PC-9 (cell line): ENCODE measurements around the gene TEPSIN. TPM values are rescaled to one million over a fixed set of nuclear protein-coding genes. Genes with fewer than 3 reads are reported as not detected.
"Not testable (repeated sequence)": the region's sequence is repeated elsewhere in the genome, so short reads cannot be mapped to it uniquely, and the experiment has no call there.

Experiments
- BruUV-seq: library from RNA; stranded (reverse); fragments of 400-500 nt; replicated peaks from 2 replicates; lab custom pipeline; 2021; lab: Mats Ljungman, UMichigan
- CTCF ChIA-PET: fragments of 300-600 bp; sonication (Branson Sonifier 250); formaldehyde crosslinking; loops from one replicate; lab custom pipeline; 2022; ENCODE audit warnings: antibody characterized with exemption; lab: Charles Lee
- POLR2A ChIA-PET: fragments of 300-600 bp; sonication (Branson Sonifier 250); formaldehyde crosslinking; loops from one replicate; lab custom pipeline; 2022; ENCODE audit warnings: antibody characterized with exemption; ENCODE audit not compliant: unreplicated experiment; lab: Charles Lee
- DNase-seq, 2 experiments: peaks; one replicate each; pipeline versions ENCODE4 v3.0.0 to v3.0.0-alpha.2; 2015 to 2022; ENCODE audit warnings: mixed read lengths in 1 of 2
- H2AFZ ChIP-seq: fragments of 200-600 bp; sonication (generic); 2 replicates; pipeline ENCODE4 v1.8.1; 2017; ENCODE audit warnings: antibody characterized with exemption
- H3F3A ChIP-seq: fragments of 200-600 bp; sonication (generic); 2 replicates; pipeline ENCODE4 v1.8.1; 2017; ENCODE audit warnings: antibody characterized with exemption, mild to moderate bottlenecking, low read depth; ENCODE audit not compliant: insufficient read depth
- H3K27ac ChIP-seq: fragments of 200-600 bp; sonication (generic); 2 replicates; pipeline ENCODE4 v1.6.1; 2016; ENCODE audit warnings: mixed run types
- H3K27me3 ChIP-seq: fragments of 200-600 bp; sonication (generic); 2 replicates; pipeline ENCODE4 v1.6.1; 2016; ENCODE audit warnings: low read depth, mixed run types; ENCODE audit not compliant: insufficient read depth
- H3K36me3 ChIP-seq: fragments of 200-600 bp; sonication (generic); 2 replicates; pipeline ENCODE4 v1.6.1; 2016; ENCODE audit warnings: low read depth, mixed run types
- H3K4me1 ChIP-seq: fragments of 200-600 bp; sonication (generic); replicated peaks from 2 replicates; pipeline ENCODE4 v1.6.1; 2016; ENCODE audit warnings: mixed run types; ENCODE audit not compliant: insufficient read depth
- H3K4me2 ChIP-seq: fragments of 200-600 bp; sonication (generic); 2 replicates; pipeline ENCODE4 v1.6.1; 2017; ENCODE audit warnings: mixed run types
- H3K4me3 ChIP-seq: fragments of 200-600 bp; sonication (generic); 2 replicates; pipeline ENCODE4 v1.6.1; 2016; ENCODE audit warnings: mixed run types
- H3K79me2 ChIP-seq: fragments of 200-600 bp; sonication (generic); 2 replicates; pipeline ENCODE4 v1.6.1; 2017; ENCODE audit warnings: low read depth, mixed run types
- H3K9me2 ChIP-seq: fragments of 200-600 bp; sonication (generic); 2 replicates; pipeline ENCODE4 v1.8.1; 2017; ENCODE audit warnings: mild to moderate bottlenecking; ENCODE audit not compliant: insufficient read depth
- H3K9me3 ChIP-seq: fragments of 200-600 bp; sonication (generic); 2 replicates; pipeline ENCODE4 v1.8.1; 2016; ENCODE audit warnings: low read depth; ENCODE audit not compliant: insufficient read depth
- H4K20me1 ChIP-seq: fragments of 200-600 bp; sonication (generic); 2 replicates; pipeline ENCODE4 v1.8.1; 2017; ENCODE audit not compliant: insufficient read depth
- EZH2 ChIP-seq: fragments of 200-600 bp; sonication (generic); IDR thresholded peaks from 2 replicates; pipeline ENCODE4 v1.8.0; 2017; ENCODE audit warnings: antibody characterized with exemption, low read depth
- intact Hi-C: fragments of 100-400 bp; cut with micrococcal nuclease; formaldehyde crosslinking; loops from one replicate; pipeline ENCODE4 v1.10.0; 2022; ENCODE audit not compliant: unreplicated experiment
- total RNA-seq: library from RNA; stranded (reverse); gene quantifications from 2 replicates; pipeline ENCODE4 v1.2.3, GENCODE V29; 2021
- TF ChIP-seq, protein P1 (sequence below): fragments of 200-600 bp; sonication (generic); conservative IDR thresholded peaks from 2 replicates; pipeline ENCODE4 v1.6.1; 2017; ENCODE audit warnings: mixed run types, antibody characterized with exemption, mild to moderate bottlenecking, moderate library complexity

The TEPSIN gene
- total RNA-seq, 1 experiment from 2014 or later, result 35.0 TPM

- intact Hi-C loops, result no loop called here
- H3K4me2 ChIP-seq, result no peak overlapping the region
- POLR2A ChIA-PET, result interaction anchor here (0.6 kb wide), 1 partner anchor 214 kb away, joined by 6 read pairs; no protein-coding TSS in a partner anchor
Observed at GRCh38 chr17:81228834-81229665, 9.8 kb downstream of the TEPSIN start.

GRCh38 chr17:81228420-81228819 is 10.4 kb downstream of the TEPSIN start:
- H3F3A ChIP-seq, result no peaks in the 10 kb centered on the region; the same call in 1 of the 2 replicates
- DNase-seq, result no peak
- intact Hi-C loops, result no loop called here
- no peak overlapping the region for H2AFZ ChIP-seq
- no peak overlapping the region for H3K4me3 ChIP-seq
- no peaks in the 10 kb centered on the region for H3K9me2 ChIP-seq
- CTCF ChIA-PET, result no interaction called here
- BruUV-seq, result no TSS peak
- H3K27ac ChIP-seq, result no peak overlapping the region
- 0 out of 2 replicates have a peak, but pooled peaks cover 3% of the 10 kb centered on the region for H3K4me1 ChIP-seq
- POLR2A ChIA-PET, result interaction anchor here (0.6 kb wide), 1 partner anchor 214 kb away, joined by 6 read pairs; no protein-coding TSS in a partner anchor
- H3K9me3 ChIP-seq, result no peaks in the 10 kb centered on the region
- TF ChIP-seq, protein P1, sequence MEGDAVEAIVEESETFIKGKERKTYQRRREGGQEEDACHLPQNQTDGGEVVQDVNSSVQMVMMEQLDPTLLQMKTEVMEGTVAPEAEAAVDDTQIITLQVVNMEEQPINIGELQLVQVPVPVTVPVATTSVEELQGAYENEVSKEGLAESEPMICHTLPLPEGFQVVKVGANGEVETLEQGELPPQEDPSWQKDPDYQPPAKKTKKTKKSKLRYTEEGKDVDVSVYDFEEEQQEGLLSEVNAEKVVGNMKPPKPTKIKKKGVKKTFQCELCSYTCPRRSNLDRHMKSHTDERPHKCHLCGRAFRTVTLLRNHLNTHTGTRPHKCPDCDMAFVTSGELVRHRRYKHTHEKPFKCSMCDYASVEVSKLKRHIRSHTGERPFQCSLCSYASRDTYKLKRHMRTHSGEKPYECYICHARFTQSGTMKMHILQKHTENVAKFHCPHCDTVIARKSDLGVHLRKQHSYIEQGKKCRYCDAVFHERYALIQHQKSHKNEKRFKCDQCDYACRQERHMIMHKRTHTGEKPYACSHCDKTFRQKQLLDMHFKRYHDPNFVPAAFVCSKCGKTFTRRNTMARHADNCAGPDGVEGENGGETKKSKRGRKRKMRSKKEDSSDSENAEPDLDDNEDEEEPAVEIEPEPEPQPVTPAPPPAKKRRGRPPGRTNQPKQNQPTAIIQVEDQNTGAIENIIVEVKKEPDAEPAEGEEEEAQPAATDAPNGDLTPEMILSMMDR, result no peak
- TF ChIP-seq EZH2, result no peak
- no peaks in the 10 kb centered on the region for H3K27me3 ChIP-seq
- H4K20me1 ChIP-seq, result no peaks in the 10 kb centered on the region
- no peaks in the 10 kb centered on the region for H3K79me2 ChIP-seq
- no peak overlapping the region for H3K4me2 ChIP-seq
- no peaks in the 10 kb centered on the region for H3K36me3 ChIP-seq

More at GRCh38 chr17:81228834-81229665, 9.8 kb downstream of the TEPSIN start:
- H3K4me3 ChIP-seq, result no peak overlapping the region
- no peak for DNase-seq
- H4K20me1 ChIP-seq, result no peaks in the 10 kb centered on the region
- no peaks in the 10 kb centered on the region for H3K4me1 ChIP-seq
- CTCF ChIA-PET, result no interaction called here
- no peaks in the 10 kb centered on the region for H3K9me3 ChIP-seq
- no peaks in the 10 kb centered on the region; the same call in 1 of the 2 replicates for H3F3A ChIP-seq
- H3K9me2 ChIP-seq, result no peaks in the 10 kb centered on the region
- TF ChIP-seq, protein P1, result no peak
- no peak for TF ChIP-seq EZH2
- no peaks in the 10 kb centered on the region for H3K36me3 ChIP-seq
- BruUV-seq, result no TSS peak
- no peak overlapping the region for H2AFZ ChIP-seq
- H3K27ac ChIP-seq, result no peak overlapping the region
- no peaks in the 10 kb centered on the region for H3K79me2 ChIP-seq
- H3K27me3 ChIP-seq, result no peaks in the 10 kb centered on the region

DNA sequence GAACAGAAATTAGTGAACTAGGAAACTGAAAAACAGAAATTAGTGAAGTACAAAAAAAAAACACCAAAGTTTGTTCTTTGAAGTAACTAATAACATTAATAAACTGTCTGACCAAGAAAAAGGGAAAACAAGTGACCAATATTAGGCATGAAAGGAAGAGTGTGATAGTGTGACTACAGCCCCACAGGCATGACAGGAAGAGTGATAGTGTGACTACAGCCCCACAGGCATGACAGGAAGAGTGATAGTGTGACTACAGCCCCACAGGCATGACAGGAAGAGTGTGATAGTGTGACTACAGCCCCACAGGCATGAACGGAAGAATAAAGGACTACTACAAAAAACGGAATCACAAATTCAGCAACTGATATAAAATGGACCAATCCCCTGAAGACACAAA is 11.2 kb downstream of the TEPSIN start:
- H2AFZ ChIP-seq, H3K9me3 ChIP-seq, H3K27ac ChIP-seq, POLR2A ChIA-PET, H3K4me2 ChIP-seq, CTCF ChIA-PET, H3K9me2 ChIP-seq, H3K4me3 ChIP-seq, DNase-seq, H3K36me3 ChIP-seq, H3K4me1 ChIP-seq, BruUV-seq, H3K79me2 ChIP-seq, H3K27me3 ChIP-seq, intact Hi-C loops, H4K20me1 ChIP-seq, H3F3A ChIP-seq: not testable (repeated sequence)
